ENCODE measurements around the gene CGRRF1.

CGRRF1 gene

GRCh38 chr14:54577494-54577893 is 67.8 kb downstream of the CGRRF1 start:
- DNase-seq (ENCODE audit: low read depth, low spot score) = no peak

GRCh38 chr14:54577977-54578376 is 68.3 kb downstream of the CGRRF1 start:
- no peak for DNase-seq (ENCODE audit: low read depth, low spot score)

DNA sequence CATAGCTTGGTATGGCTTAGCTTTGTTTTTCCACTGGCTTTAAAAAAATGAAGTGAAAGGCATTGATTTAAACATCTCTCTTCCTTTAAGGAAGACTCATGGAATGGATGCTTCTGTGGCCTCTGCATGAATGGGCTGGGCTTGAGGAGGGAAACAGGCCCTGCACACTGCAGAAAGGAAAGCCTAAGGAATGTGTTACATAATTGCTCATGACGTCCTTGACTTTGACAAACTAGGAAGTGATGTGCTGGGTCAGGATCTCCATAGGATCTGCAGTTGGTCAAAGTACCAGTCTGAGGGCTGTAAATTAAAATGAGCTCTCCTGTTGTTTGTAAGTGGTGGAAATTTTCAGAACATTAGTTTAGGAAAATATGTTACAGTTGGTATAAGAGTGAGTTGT is 69.9 kb downstream of the CGRRF1 start:
- no peak for DNase-seq (ENCODE audit: low read depth, low spot score)

DNA sequence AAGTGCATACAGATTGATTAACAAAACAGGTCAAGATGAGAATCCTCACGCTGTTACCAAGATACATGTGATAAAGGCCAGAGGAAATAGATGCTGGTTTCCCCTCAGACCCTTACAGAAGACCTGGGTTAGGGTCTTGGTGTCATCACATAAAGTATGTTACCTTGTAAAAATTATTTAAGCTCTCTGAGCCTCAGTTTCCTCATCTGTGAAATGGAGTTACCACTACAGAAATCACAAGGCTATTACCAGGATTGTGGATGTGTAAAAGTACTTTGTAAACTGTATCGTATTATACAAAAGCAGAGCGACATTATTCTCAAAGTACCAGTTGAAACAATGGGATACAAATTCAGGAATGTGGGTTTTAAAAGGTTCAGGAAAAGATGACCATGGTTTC is 71.2 kb downstream of the CGRRF1 start:
- DNase-seq (ENCODE audit: low read depth, low spot score) = no peak

- no peak for DNase-seq (ENCODE audit: low read depth, low spot score)
These were observed 72.6 kb downstream of the CGRRF1 start for GRCh38 chr14:54582334-54582733.

- DNase-seq (ENCODE audit: low read depth, low spot score) = no peak
These were observed 74.4 kb downstream of the CGRRF1 start for GRCh38 chr14:54584097-54584496.

DNA sequence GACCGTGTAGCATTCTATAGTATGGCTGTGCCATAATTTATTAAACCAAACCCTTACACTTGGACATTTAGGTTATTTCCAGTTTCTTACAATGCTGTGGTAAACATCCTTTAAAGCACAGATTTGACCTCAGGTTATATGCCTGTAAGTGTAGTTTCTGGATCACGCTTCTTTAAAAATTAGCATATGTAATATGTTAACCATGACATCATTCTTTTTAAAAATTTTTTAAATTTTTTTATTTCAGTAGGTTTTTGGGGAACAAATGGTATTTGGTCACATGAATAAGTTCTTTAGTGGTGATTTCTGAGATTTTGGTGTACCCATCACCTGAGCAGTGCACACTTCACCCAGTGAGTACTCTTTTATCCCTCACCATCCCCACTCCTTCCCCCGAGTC is 75.5 kb downstream of the CGRRF1 start:
- DNase-seq (ENCODE audit: low read depth, low spot score) = no peak
